ENCODE data around the gene UGT1A1. TPM values are rescaled to one million over a fixed set of nuclear protein-coding genes. Genes with fewer than 3 reads are reported as not detected.

The UGT1A1 gene
- total RNA-seq, 1 experiment from 2014 or later: 0.33 TPM

- no peaks in the 10 kb centered on the region for H3K4me1 ChIP-seq (ENCODE audit: insufficient read depth, low read length)
- H3F3A ChIP-seq (ENCODE audit: low read length, unreplicated experiment): no peaks in the 10 kb centered on the region
- intact Hi-C loops (cut with micrococcal nuclease): no loop called here
- CTCF ChIA-PET: no interaction called here
- no peaks in the 10 kb centered on the region for H3K9me2 ChIP-seq (replicated peaks; ENCODE audit: low read length)
- no peaks in the 10 kb centered on the region for H3K36me3 ChIP-seq (ENCODE audit: low read depth, low read length)
- TF ChIP-seq CTCF (conservative IDR thresholded peaks at IDR 0.05; ENCODE audit: low read depth, low read length) (no peak), EZH2 (IDR thresholded peaks at IDR 0.05; ENCODE audit: low read length, unreplicated experiment) (no peak), EZH2phosphoT487 (IDR thresholded peaks at IDR 0.05; ENCODE audit: borderline replicate concordance, low read length) (no peak)
- no peak overlapping the region for H2AFZ ChIP-seq (ENCODE audit: low read length)
- H3K27ac ChIP-seq (ENCODE audit: low read length): no peak overlapping the region
- no peak overlapping the region for H3K9ac ChIP-seq (ENCODE audit: low read length)
- DNase-seq (no peak), ATAC-seq (no peak)
- H3K4me2 ChIP-seq (ENCODE audit: low read length): no peak overlapping the region
- H3K27me3 ChIP-seq (ENCODE audit: low read length): no peaks in the 10 kb centered on the region
- no peaks in the 10 kb centered on the region for H3K79me2 ChIP-seq (ENCODE audit: low read length)
- no peaks in the 10 kb centered on the region for H4K20me1 ChIP-seq (ENCODE audit: low read length)
- H3K9me3 ChIP-seq (ENCODE audit: low read length): no peaks in the 10 kb centered on the region
- no TSS peak for BruUV-seq (replicated peaks)
- POLR2A ChIA-PET (ENCODE audit: unreplicated experiment): no interaction called here
- no peak overlapping the region for H3K4me3 ChIP-seq (ENCODE audit: low read length)
Observed at GRCh38 chr2:233791883-233792329, 31.8 kb downstream of the UGT1A1 start.

DNA sequence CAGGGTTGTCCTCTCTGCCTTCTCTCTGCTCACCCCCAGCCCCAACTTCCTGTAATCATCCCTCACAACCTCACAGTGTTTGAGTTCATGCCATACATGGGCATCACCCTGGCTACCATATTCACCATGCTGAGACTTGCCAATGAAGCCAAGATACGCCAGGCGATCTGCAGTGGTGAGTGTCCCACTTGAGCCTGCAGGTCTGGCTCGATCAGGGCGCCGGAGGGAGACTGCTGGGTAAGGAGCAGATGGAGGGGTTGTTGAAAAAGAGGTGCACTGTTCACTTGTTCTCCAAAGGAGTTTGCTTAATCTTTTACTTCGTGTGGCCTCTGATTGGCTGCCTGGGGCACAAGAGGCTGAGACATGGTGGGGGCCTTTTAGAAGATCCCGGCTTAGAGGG is 32.6 kb downstream of the UGT1A1 start:
- Histone ChIP-seq H3K4me1 (ENCODE audit: insufficient read depth, low read length) (no peaks in the 10 kb centered on the region), H3K36me3 (ENCODE audit: low read depth, low read length) (no peaks in the 10 kb centered on the region), H3K79me2 (ENCODE audit: low read length) (no peaks in the 10 kb centered on the region), H3K9me3 (ENCODE audit: low read length) (no peaks in the 10 kb centered on the region), H4K20me1 (ENCODE audit: low read length) (no peaks in the 10 kb centered on the region), H2AFZ (ENCODE audit: low read length) (no peak overlapping the region), H3F3A (ENCODE audit: low read length, unreplicated experiment) (no peaks in the 10 kb centered on the region), H3K4me2 (ENCODE audit: low read length) (no peak overlapping the region), H3K4me3 (ENCODE audit: low read length) (no peak overlapping the region), H3K27ac (ENCODE audit: low read length) (no peak overlapping the region), H3K9me2 (replicated peaks; ENCODE audit: low read length) (no peaks in the 10 kb centered on the region), H3K9ac (ENCODE audit: low read length) (no peak overlapping the region), H3K27me3 (ENCODE audit: low read length) (no peaks in the 10 kb centered on the region)
- TF ChIP-seq EZH2phosphoT487 (IDR thresholded peaks at IDR 0.05; ENCODE audit: borderline replicate concordance, low read length) (no peak), CTCF (conservative IDR thresholded peaks at IDR 0.05; ENCODE audit: low read depth, low read length) (no peak), EZH2 (IDR thresholded peaks at IDR 0.05; ENCODE audit: low read length, unreplicated experiment) (no peak)
- POLR2A ChIA-PET (ENCODE audit: unreplicated experiment): no interaction called here
- DNase-seq (no peak), ATAC-seq (no peak)
- CTCF ChIA-PET: no interaction called here
- intact Hi-C loops (cut with micrococcal nuclease): no loop called here
- no TSS peak for BruUV-seq (replicated peaks)

GRCh38 chr2:233793465-233794127 is 33.5 kb downstream of the UGT1A1 start:
- no TSS peak for BruUV-seq (replicated peaks)
- POLR2A ChIA-PET (ENCODE audit: unreplicated experiment): no interaction called here
- intact Hi-C loops (cut with micrococcal nuclease): no loop called here
- Histone ChIP-seq H3K27ac (ENCODE audit: low read length) (no peak overlapping the region), H2AFZ (ENCODE audit: low read length) (no peak overlapping the region), H3K4me3 (ENCODE audit: low read length) (no peak overlapping the region), H3K4me1 (ENCODE audit: insufficient read depth, low read length) (no peaks in the 10 kb centered on the region), H3K27me3 (ENCODE audit: low read length) (no peaks in the 10 kb centered on the region), H4K20me1 (ENCODE audit: low read length) (no peaks in the 10 kb centered on the region), H3F3A (ENCODE audit: low read length, unreplicated experiment) (no peaks in the 10 kb centered on the region), H3K9me2 (replicated peaks; ENCODE audit: low read length) (no peaks in the 10 kb centered on the region), H3K79me2 (ENCODE audit: low read length) (no peaks in the 10 kb centered on the region), H3K4me2 (ENCODE audit: low read length) (no peak overlapping the region), H3K9me3 (ENCODE audit: low read length) (no peaks in the 10 kb centered on the region), H3K36me3 (ENCODE audit: low read depth, low read length) (no peaks in the 10 kb centered on the region), H3K9ac (ENCODE audit: low read length) (no peak overlapping the region)
- ATAC-seq (no peak), DNase-seq (no peak)
- CTCF ChIA-PET: no interaction called here
- no peak for TF ChIP-seq CTCF (conservative IDR thresholded peaks at IDR 0.05; ENCODE audit: low read depth, low read length)
- no peak for TF ChIP-seq EZH2phosphoT487 (IDR thresholded peaks at IDR 0.05; ENCODE audit: borderline replicate concordance, low read length)
- no peak for TF ChIP-seq EZH2 (IDR thresholded peaks at IDR 0.05; ENCODE audit: low read length, unreplicated experiment)

All from PC-3 (cell line).